Raji (cell line): ENCODE results near the gene RPS19BP1.

Source experiments
- POLR2A ChIP-seq: IDR thresholded peaks from 2 replicates; pipeline ENCODE4 v1.6.1; 2011; ENCODE audit warnings: low read depth, low read length, control low read depth; ENCODE audit not compliant: insufficient read depth

RPS19BP1 gene

GRCh38 chr22:39524089-39524752, 8.3 kb downstream of the RPS19BP1 start:
- peak; percentile 47; the same call in 1 of the 2 replicates for TF ChIP-seq POLR2A

- peak; percentile 49; the same call in 1 of the 2 replicates for TF ChIP-seq POLR2A
These were observed 9.8 kb downstream of the RPS19BP1 start for GRCh38 chr22:39522567-39523300.

DNA sequence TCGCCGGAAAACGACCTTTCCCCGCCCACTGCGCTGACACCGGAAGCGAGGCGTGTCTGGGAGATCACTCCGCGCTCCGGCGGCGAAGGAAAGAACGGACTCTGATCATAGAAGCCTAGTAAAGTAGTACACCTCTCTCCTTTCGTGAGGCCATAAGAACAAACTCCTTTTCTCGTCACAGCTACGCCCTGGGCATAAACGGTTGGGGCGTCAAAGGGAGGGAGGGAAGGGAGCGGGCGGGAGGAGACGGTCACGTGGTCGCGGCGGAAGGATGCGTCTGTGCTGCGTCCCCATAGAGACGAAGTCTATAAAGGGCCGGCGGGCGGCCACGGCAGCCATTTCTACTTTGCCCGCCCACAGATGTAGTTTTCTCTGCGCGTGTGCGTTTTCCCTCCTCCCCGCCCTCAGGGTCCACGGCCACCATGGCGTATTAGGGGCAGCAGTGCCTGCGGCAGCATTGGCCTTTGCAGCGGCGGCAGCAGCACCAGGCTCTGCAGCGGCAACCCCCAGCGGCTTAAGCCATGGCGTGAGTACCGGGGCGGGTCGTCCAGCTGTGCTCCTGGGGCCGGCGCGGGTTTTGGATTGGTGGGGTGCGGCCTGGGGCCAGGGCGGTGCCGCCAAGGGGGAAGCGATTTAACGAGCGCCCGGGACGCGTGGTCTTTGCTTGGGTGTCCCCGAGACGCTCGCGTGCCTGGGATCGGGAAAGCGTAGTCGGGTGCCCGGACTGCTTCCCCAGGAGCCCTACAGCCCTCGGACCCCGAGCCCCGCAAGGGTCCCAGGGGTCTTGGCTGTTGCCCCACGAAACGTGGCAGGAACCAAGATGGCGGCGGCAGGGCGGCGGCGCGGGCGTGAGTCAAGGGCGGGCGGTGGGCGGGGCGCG, 12.1 kb downstream of the RPS19BP1 start, which contains the start of gene ATF4:
Gene ATF4, plus strand, starts transcription at position 337 of the 880 bp plus-strand sequence. CDS start 884 bp downstream, outside the sequence.
- TF ChIP-seq POLR2A, result peak; percentile 96

GRCh38 chr22:39519681-39520225, 12.8 kb downstream of the RPS19BP1 start:
- TF ChIP-seq POLR2A, result peak; percentile 61

- TF ChIP-seq POLR2A, result 0 out of 2 replicates have a peak, but pooled peaks have one; percentile 2
These were observed 13.4 kb downstream of the RPS19BP1 start for GRCh38 chr22:39518996-39519680.

DNA sequence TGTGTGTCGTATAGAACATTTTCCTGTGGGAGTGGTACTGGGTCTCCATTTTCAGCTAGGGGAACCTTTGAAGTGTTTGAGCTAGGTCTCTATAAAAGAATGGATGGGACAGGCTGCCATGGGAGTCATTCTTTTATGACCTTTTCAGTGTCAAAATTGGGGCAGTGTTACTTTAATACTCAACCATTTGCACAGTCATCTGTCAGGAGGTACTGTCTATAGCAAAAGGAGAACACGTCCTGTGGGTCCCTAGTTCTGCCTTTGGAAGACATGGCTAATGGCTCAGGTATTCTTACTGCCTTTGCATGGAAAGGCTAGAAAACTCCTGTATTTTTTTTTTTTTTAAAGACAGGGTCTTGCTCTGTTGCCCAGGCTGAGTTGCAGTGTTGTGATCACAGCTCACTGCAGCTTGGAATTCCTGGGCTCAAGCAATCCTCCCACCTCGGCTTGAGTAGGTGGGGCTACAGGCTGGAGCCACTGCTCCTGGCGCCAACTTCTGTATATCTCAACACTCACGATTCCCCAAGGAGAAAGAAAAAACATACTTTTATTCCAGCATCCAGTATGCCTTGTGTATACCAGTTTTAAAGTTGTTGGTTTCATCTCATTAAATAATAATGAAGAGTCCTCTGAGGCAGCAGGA, 14.3 kb downstream of the RPS19BP1 start:
- peak; percentile 4; the same call in 1 of the 2 replicates for TF ChIP-seq POLR2A

DNA sequence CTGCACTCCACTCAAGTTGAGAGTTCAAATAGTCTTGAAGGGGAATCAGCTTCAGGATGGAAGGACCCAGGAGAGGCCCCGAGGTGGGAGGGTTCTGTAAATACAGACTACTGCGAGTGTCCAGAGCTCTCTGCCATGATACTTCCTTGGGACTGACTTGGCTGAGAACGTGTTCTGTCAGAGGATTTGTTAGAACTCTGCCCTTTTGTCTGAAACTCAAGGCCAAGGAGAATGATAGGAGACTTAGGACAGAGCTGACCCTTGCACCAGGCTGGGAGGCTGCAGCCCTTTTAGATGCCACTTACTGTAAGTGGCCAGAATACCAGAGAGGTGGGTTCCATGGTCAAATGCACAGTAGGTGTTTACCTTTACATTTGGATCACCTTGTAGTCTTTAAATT, 15.1 kb downstream of the RPS19BP1 start:
- TF ChIP-seq POLR2A, result no peak

- TF ChIP-seq POLR2A, result no peak
These were observed 17.1 kb downstream of the RPS19BP1 start for GRCh38 chr22:39515266-39516050.

- TF ChIP-seq POLR2A, result no peak
These were observed 18.1 kb downstream of the RPS19BP1 start for GRCh38 chr22:39514373-39514973.

- no peak for TF ChIP-seq POLR2A
These were observed 18.8 kb downstream of the RPS19BP1 start for GRCh38 chr22:39513791-39514190.

- no peak for TF ChIP-seq POLR2A
These were observed 20.5 kb downstream of the RPS19BP1 start for GRCh38 chr22:39512026-39512425.

- no peak for TF ChIP-seq POLR2A
These were observed 21.3 kb downstream of the RPS19BP1 start for GRCh38 chr22:39511226-39511625.
